ENCODE results near the gene PSMC5. TPM values are rescaled to one million over a fixed set of nuclear protein-coding genes. Genes with fewer than 3 reads are reported as not detected.
A peak's percentile ranks its signal among the peaks of the same experiment; 100 is the strongest.

The PSMC5 gene
- total RNA-seq, 1 experiment from 2014 or later, result 183 TPM

GRCh38 chr17:63838631-63839171 is 11.5 kb downstream of the PSMC5 start:
- no peaks in the 10 kb centered on the region for H3K27me3 ChIP-seq (ENCODE audit: insufficient read depth, low read length)
- no peak overlapping the region for H3K14ac ChIP-seq (ENCODE audit: insufficient read depth, low read length)
- H2BK120ac ChIP-seq (ENCODE audit: low read depth, low read length, poor library complexity, severe bottlenecking), result no peak overlapping the region
- H2AK5ac ChIP-seq (ENCODE audit: insufficient read length, low read length), result no peak overlapping the region
- TF ChIP-seq, protein P1, sequence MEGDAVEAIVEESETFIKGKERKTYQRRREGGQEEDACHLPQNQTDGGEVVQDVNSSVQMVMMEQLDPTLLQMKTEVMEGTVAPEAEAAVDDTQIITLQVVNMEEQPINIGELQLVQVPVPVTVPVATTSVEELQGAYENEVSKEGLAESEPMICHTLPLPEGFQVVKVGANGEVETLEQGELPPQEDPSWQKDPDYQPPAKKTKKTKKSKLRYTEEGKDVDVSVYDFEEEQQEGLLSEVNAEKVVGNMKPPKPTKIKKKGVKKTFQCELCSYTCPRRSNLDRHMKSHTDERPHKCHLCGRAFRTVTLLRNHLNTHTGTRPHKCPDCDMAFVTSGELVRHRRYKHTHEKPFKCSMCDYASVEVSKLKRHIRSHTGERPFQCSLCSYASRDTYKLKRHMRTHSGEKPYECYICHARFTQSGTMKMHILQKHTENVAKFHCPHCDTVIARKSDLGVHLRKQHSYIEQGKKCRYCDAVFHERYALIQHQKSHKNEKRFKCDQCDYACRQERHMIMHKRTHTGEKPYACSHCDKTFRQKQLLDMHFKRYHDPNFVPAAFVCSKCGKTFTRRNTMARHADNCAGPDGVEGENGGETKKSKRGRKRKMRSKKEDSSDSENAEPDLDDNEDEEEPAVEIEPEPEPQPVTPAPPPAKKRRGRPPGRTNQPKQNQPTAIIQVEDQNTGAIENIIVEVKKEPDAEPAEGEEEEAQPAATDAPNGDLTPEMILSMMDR (conservative IDR thresholded peaks at IDR 0.05), result no peak
- H3K79me1 ChIP-seq (ENCODE audit: insufficient read depth, low read depth, low read length, poor library complexity, severe bottlenecking), result peaks cover 3% of the 10 kb centered on the region
- H3K23me2 ChIP-seq (ENCODE audit: insufficient read length, low read depth, low read length, poor library complexity, severe bottlenecking), result peaks cover 10% of the 10 kb centered on the region
- no peaks in the 10 kb centered on the region for H3K27me3 Mint-ChIP-seq (ENCODE audit: low read depth)
- peak overlapping the region; percentile 71 to 98 (median 86) for H3K27ac Mint-ChIP-seq
- no peak for DNase-seq
- H2BK20ac ChIP-seq (ENCODE audit: low read depth, low read length, poor library complexity, severe bottlenecking), result no peak overlapping the region
- no peak overlapping the region for H3K9ac ChIP-seq (ENCODE audit: extremely low read depth, insufficient read length, low read length)
- H3K9me3 Mint-ChIP-seq, result no peaks in the 10 kb centered on the region
- no peak overlapping the region for H2BK15ac ChIP-seq (ENCODE audit: low read depth, low read length)
- no peak overlapping the region for H3K18ac ChIP-seq (ENCODE audit: insufficient read length, low read depth, low read length)
- H3K27ac ChIP-seq (ENCODE audit: insufficient read length, low read depth, low read length), result no peak overlapping the region
- peaks cover 3% of the 10 kb centered on the region; the same call in 1 of the 2 replicates for H3K79me2 ChIP-seq (ENCODE audit: insufficient read depth, low read length)
- peak overlapping the region; percentile 15 to 63; a peak in 4 of 5 replicates for H3K4me3 Mint-ChIP-seq
- no peak overlapping the region for H3K56ac ChIP-seq (ENCODE audit: insufficient read length, low read depth, low read length)
- peaks cover 25 to 39% of the 10 kb centered on the region in 2 experiments for H3K4me1 Mint-ChIP-seq
- H4K20me1 ChIP-seq (ENCODE audit: control insufficient read depth, insufficient read depth, insufficient read length), result peaks cover 2% of the 10 kb centered on the region
- H3K23ac ChIP-seq (ENCODE audit: insufficient read length, low read depth, low read length), result no peak overlapping the region
- no peak overlapping the region for H3T11ph ChIP-seq (ENCODE audit: low read length)
- no peak overlapping the region for H2BK12ac ChIP-seq (ENCODE audit: insufficient read length, low read depth, low read length)
- WGBS (ENCODE audit: extremely low coverage, insufficient read length, low lambda C conversion rate), result no CpG with 5 or more reads among the region's 7 CpGs
- H2BK5ac ChIP-seq (ENCODE audit: insufficient read length, low read length), result no peak overlapping the region
- H3K4me1 ChIP-seq (ENCODE audit: insufficient read depth, low read length), result no peaks in the 10 kb centered on the region; the same call in 1 of the 2 replicates
- no peak overlapping the region for H2AFZ ChIP-seq (ENCODE audit: low read length)
- H3K4me2 ChIP-seq (ENCODE audit: insufficient read depth, insufficient read length, low read length), result peak overlapping the region; percentile 14
- no peak overlapping the region for H4K8ac ChIP-seq (replicated peaks; ENCODE audit: insufficient read length, low read depth, low read length)
- no peaks in the 10 kb centered on the region for H3K9me3 ChIP-seq (ENCODE audit: control insufficient read depth, low read depth, low read length)
- H4K91ac ChIP-seq (ENCODE audit: insufficient read length, low read depth, low read length), result no peak overlapping the region
- peaks cover 19 to 39% (median 32%) of the 10 kb centered on the region in 3 experiments for H3K36me3 Mint-ChIP-seq (ENCODE audit: insufficient read depth in 1 of 3, low read depth in 3 of 3)
- H4K5ac ChIP-seq (ENCODE audit: insufficient read length, low read depth, low read length), result no peak overlapping the region
- H3K4ac ChIP-seq (ENCODE audit: low read depth, low read length), result no peak overlapping the region

Measured in H9 (cell line).